IPS-20b (cell line): Measurements from ENCODE around the gene UBE2R2.
"Not testable (repeated sequence)": the region's sequence is repeated elsewhere in the genome, so short reads cannot be mapped to it uniquely, and the experiment has no call there.

Experiments
- H3K27ac ChIP-seq: one replicate; pipeline ENCODE4 v1.5.1; 2013; ENCODE audit warnings: low read length
- H3K27me3 ChIP-seq: 2 replicates; pipeline ENCODE4 v1.6.1; 2013; ENCODE audit warnings: mild to moderate bottlenecking, low read length, inconsistent platforms; ENCODE audit not compliant: insufficient read depth
- H3K36me3 ChIP-seq: 2 replicates; pipeline ENCODE4 v1.6.1; 2013; ENCODE audit warnings: low read depth, mild to moderate bottlenecking, inconsistent platforms, low read length, moderate library complexity; ENCODE audit not compliant: insufficient read depth
- H3K4me1 ChIP-seq: 2 replicates; pipeline ENCODE4 v1.6.1; 2013; ENCODE audit warnings: mild to moderate bottlenecking, control low read depth, inconsistent platforms, low read length, moderate library complexity; ENCODE audit not compliant: insufficient read depth
- H3K4me3 ChIP-seq: 2 replicates; pipeline ENCODE4 v1.5.1; 2013; ENCODE audit warnings: mild to moderate bottlenecking, low read length, inconsistent platforms
- H3K9ac ChIP-seq: 2 replicates; pipeline ENCODE4 v1.6.1; 2013; ENCODE audit warnings: low read depth, mild to moderate bottlenecking, inconsistent platforms, low read length, moderate library complexity
- H3K9me3 ChIP-seq: 2 replicates; pipeline ENCODE4 v1.6.1; 2013; ENCODE audit warnings: mild to moderate bottlenecking, low read depth, low read length, inconsistent platforms; ENCODE audit not compliant: insufficient read depth

The UBE2R2 gene

GRCh38 chr9:33950371-33950770 lies 133.4 kb downstream of the UBE2R2 start:
- H3K4me3 ChIP-seq, result no peak overlapping the region
- peaks cover 89% of the 10 kb centered on the region for H3K36me3 ChIP-seq
- H3K4me1 ChIP-seq, result no peaks in the 10 kb centered on the region
- no peaks in the 10 kb centered on the region for H3K27me3 ChIP-seq
- H3K9ac ChIP-seq, result no peak overlapping the region
- no peaks in the 10 kb centered on the region for H3K9me3 ChIP-seq
- no peak overlapping the region for H3K27ac ChIP-seq

GRCh38 chr9:33952066-33952465 lies 135.1 kb downstream of the UBE2R2 start:
- no peak overlapping the region for H3K27ac ChIP-seq
- no peak overlapping the region for H3K4me3 ChIP-seq
- H3K9ac ChIP-seq, result no peak overlapping the region
- peaks cover 87% of the 10 kb centered on the region for H3K36me3 ChIP-seq
- no peaks in the 10 kb centered on the region for H3K4me1 ChIP-seq
- H3K27me3 ChIP-seq, result no peaks in the 10 kb centered on the region
- H3K9me3 ChIP-seq, result no peaks in the 10 kb centered on the region

DNA sequence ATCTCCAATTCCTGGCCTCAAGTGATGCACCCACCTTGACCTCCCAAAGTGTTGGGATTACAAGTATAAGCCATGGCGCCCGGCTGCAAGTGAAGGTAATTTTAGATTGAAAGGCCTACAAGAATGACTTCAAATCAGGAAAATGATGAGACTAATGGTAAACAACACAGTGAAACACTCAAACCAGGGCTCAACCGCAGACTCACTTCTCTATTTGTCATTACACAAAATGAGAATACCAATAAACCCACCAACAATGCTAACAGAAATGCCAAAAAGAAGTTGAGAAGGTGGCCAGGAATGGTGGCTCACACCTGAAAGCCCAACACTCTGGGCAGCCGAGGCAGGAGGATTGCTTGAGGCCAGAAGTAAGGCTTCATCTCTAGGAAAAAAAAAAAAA lies 139.6 kb downstream of the UBE2R2 start:
- no peak overlapping the region for H3K4me3 ChIP-seq
- H3K4me1 ChIP-seq, result no peaks in the 10 kb centered on the region
- no peaks in the 10 kb centered on the region for H3K9me3 ChIP-seq
- H3K27me3 ChIP-seq, result no peaks in the 10 kb centered on the region
- H3K36me3 ChIP-seq, result peaks cover 88% of the 10 kb centered on the region
- H3K27ac ChIP-seq, result no peak overlapping the region
- H3K9ac ChIP-seq, result no peak overlapping the region

DNA sequence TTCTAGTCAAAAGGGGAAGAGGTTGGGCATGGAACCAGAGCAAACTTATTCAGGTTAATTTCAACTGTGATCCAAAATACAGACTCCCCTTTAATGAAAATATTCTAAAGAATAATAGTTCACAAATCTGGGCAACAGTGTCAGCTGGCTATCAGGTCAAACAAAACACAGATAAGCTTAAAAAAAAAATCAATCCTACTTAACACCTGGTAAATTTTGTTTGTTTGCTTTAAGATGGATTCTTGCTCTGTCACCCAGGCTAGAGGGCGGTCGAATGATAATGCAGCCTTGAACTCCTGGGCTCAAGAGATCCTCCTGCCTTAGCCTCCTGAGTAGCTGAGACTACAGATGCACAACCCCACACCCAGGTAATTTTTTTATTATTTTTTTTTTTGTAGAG lies 142.8 kb downstream of the UBE2R2 start:
- no peaks in the 10 kb centered on the region for H3K4me1 ChIP-seq
- no peaks in the 10 kb centered on the region for H3K27me3 ChIP-seq
- H3K27ac ChIP-seq, result no peak overlapping the region
- no peak overlapping the region for H3K9ac ChIP-seq
- no peaks in the 10 kb centered on the region for H3K9me3 ChIP-seq
- H3K4me3 ChIP-seq, result no peak overlapping the region
- peaks cover 73% of the 10 kb centered on the region for H3K36me3 ChIP-seq

GRCh38 chr9:33962468-33962867 lies 145.5 kb downstream of the UBE2R2 start:
- not testable (repeated sequence) for H3K27me3 ChIP-seq, H3K4me1 ChIP-seq, H3K4me3 ChIP-seq, H3K9ac ChIP-seq, H3K9me3 ChIP-seq, H3K27ac ChIP-seq
- peaks cover 57% of the 10 kb centered on the region for H3K36me3 ChIP-seq

DNA sequence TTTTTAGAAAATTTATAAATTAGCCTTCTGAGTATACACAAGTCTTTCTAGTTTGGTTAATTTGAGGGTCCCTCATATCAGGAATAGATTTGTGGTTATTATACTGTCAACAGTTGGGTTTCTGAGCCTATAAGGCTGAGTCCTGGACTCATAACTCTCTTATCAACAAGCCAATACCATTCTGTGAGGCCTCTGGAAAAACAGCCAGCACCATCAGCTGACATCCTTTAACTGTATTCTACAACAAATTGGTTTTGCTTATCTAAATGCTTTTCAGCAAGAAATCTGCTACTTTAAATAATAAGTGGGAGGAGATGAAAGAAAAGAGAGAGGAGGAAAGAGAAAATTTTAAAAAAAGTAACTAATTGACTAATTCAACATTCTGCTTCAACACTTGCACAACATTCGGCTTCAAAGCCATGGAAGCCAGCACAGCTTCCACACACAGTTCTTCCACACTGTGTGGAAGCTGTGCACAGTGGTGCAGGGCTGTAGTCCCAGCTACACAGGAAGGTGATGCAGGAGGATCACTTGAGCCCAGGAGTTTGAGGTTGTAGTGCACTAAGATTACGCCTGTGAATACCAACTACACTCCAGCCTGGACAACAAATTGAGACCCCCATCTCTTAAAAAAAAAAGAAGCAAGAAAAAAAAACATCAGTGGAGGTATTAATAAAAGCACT lies 147.3 kb downstream of the UBE2R2 start:
- Histone ChIP-seq H3K4me1 (no peaks in the 10 kb centered on the region), H3K27me3 (no peaks in the 10 kb centered on the region), H3K36me3 (peaks cover 55% of the 10 kb centered on the region), H3K4me3 (no peak overlapping the region), H3K27ac (no peak overlapping the region), H3K9me3 (no peaks in the 10 kb centered on the region), H3K9ac (no peak overlapping the region)
